ENCODE measurements around the gene PABPN1L.

DNA sequence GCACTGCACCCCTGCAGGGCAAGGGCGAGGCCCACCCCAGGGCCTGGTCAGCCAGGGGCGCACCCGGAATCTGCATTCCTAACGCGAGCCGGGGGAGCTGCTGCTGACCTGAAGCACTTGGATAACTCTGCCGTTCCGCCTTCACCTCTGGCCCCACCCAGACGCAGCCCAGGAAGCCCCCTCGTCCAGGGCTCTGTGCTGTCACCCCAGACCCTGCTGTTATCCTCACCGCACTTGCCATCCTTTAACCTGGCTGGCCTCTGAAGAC lies 13.3 kb upstream of the PABPN1L start:
- TF ChIP-seq, protein P1, sequence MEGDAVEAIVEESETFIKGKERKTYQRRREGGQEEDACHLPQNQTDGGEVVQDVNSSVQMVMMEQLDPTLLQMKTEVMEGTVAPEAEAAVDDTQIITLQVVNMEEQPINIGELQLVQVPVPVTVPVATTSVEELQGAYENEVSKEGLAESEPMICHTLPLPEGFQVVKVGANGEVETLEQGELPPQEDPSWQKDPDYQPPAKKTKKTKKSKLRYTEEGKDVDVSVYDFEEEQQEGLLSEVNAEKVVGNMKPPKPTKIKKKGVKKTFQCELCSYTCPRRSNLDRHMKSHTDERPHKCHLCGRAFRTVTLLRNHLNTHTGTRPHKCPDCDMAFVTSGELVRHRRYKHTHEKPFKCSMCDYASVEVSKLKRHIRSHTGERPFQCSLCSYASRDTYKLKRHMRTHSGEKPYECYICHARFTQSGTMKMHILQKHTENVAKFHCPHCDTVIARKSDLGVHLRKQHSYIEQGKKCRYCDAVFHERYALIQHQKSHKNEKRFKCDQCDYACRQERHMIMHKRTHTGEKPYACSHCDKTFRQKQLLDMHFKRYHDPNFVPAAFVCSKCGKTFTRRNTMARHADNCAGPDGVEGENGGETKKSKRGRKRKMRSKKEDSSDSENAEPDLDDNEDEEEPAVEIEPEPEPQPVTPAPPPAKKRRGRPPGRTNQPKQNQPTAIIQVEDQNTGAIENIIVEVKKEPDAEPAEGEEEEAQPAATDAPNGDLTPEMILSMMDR (IDR thresholded peaks at IDR 0.05; ENCODE audit: insufficient read depth, low read depth, low read length), result no peak
- TF ChIP-seq EZH2 (IDR thresholded peaks at IDR 0.05; ENCODE audit: insufficient read depth, low read length), result no peak

Data from astrocyte (in vitro differentiated cells and primary cell).